ENCODE data around the gene SH3D19. TPM values are rescaled to one million over a fixed set of nuclear protein-coding genes. Genes with fewer than 3 reads are reported as not detected.

SH3D19 gene, protein sequence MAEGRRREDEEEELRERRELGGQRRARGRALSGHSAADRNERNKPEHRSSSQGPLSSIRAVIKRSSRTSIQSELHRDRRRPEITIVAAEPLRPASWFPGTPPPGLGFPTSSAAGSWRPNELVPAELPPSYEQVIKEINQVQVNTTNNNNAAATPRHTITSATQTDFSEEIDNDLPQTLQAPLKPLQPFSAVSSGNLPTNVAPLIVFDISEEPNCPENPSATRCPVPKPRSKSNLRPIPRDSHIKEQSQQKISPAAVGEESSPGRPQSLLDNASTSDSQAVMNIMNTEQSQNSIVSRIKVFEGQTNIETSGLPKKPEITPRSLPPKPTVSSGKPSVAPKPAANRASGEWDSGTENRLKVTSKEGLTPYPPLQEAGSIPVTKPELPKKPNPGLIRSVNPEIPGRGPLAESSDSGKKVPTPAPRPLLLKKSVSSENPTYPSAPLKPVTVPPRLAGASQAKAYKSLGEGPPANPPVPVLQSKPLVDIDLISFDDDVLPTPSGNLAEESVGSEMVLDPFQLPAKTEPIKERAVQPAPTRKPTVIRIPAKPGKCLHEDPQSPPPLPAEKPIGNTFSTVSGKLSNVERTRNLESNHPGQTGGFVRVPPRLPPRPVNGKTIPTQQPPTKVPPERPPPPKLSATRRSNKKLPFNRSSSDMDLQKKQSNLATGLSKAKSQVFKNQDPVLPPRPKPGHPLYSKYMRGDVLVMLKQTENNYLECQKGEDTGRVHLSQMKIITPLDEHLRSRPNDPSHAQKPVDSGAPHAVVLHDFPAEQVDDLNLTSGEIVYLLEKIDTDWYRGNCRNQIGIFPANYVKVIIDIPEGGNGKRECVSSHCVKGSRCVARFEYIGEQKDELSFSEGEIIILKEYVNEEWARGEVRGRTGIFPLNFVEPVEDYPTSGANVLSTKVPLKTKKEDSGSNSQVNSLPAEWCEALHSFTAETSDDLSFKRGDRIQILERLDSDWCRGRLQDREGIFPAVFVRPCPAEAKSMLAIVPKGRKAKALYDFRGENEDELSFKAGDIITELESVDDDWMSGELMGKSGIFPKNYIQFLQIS
- total RNA-seq (10 to 100 TPM; 40.6 to 62.1 TPM), polyA plus RNA-seq (ENCODE audit: insufficient read length in 2 of 2) (10 to 100 TPM; 40.3 to 41.3 TPM)
- long read RNA-seq, donor 1, full-length matches to known transcripts: 2 of 15 reads
- long read RNA-seq, donor 1, partial matches to known transcripts: 13 of 15 reads
- long read RNA-seq, donor 1, other reads (novel, unspliced or antisense): 0 of 15 reads
- long read RNA-seq, donor 2, partial matches to known transcripts: 16 of 16 reads
- long read RNA-seq, donor 2, other reads (novel, unspliced or antisense): 0 of 16 reads
- long read RNA-seq, donor 3, partial matches to known transcripts: 10 of 10 reads
- long read RNA-seq, donor 3, other reads (novel, unspliced or antisense): 0 of 10 reads
- long read RNA-seq, donor 4, full-length matches to known transcripts: 1 of 22,233 reads
- long read RNA-seq, donor 4, partial matches to known transcripts: 21,193 of 22,233 reads
- long read RNA-seq, donor 4, other reads (novel, unspliced or antisense): 1,039 of 22,233 reads

DNA sequence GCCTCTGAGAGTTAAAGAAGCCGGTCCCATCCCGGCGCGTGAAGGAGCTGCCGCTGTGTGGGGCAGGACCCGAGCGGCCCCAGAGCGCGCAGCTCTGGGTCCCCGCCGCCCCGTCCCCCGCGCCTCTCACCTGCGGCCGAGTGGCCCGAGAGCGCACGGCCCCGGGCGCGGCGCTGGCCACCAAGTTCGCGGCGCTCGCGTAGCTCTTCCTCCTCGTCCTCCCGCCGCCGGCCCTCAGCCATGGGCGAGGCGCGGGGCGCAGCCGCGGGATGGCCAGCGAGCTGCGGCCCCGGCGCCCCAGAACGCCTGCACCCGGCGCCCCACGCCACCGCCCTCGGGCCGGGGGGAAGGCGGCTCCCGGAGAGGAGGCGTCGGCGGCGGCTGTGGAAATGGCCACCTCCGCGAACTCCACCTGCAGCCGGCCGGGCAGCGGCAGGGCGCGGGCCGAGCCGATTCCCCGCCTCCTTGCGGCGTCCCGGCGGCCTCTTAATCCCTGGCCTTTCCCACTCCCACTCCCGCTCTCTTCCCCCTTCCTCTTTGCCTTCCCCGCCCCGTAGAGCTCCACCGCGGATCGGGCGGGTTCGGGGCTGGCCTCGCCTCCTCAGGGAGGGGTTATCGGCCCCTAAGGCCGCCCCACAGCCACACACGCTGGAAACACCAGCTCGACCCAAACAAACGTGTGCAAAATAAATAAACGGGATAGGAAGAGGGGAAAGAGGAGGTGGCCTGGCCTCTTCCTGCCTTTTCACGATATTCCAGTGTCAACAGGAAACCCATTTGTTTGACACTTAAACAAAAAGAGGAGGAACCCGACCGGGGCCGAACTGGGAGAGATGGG, at the start of gene SH3D19:
Gene SH3D19 (minus strand): TSS at position 495 of the 838 bp plus-strand sequence. CDS start 253 bp downstream, at position 242.
- under 1% methylated on average over 77 of the region's 88 CpGs for WGBS (ENCODE audit: insufficient coverage)
- H3K27ac ChIP-seq (ENCODE audit: low read depth, low read length): peak within 1 kb of the TSS; percentile 89

DNA sequence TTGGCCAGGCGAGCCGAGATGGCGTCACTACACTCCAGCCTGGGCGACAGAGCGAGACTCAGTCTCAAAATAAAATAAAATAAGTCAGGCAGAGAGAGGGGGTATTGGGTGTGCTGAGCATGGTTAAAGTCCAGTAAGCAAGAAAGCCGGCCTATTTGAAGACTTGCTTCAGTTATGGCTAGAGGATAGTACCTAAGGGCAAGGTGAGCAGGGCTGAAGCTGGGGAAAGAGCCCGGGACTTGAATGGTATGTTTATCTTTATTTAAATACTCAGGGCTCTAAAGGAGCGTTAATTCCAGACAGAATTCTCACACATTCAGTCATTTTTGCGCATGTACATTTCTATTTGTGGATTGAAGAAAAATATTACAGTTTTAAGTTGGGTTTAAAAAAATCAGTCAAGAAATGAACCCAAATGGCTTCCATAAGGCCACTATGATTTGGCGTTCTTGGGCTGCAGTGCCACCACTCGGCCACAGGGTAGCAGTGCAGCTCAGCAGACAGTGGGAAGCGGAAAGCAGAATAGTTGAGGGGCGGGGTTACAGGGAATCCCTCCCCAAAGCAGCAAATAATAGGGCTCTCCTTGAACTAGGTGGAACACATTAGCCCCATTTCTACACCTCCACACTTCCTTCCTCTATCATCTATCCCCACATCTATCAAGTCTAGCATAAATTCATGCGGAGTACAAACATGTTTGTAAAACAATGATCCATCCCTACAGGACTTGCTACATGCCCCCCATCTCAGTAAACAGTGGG, 37.2 kb upstream of the SH3D19 start:
- DNase-seq (ENCODE audit: low read depth in 4 of 6, low spot score in 6 of 6): peak; percentile 53 to 94 (median 62)
- H3K27ac ChIP-seq (ENCODE audit: low read depth, low read length): no peak overlapping the region
- H3K36me3 ChIP-seq (ENCODE audit: control insufficient read depth, insufficient read depth, low read length): no peaks in the 10 kb centered on the region
- H3K4me3 ChIP-seq (ENCODE audit: low read depth, low read length): no peak overlapping the region
- peaks cover 15% of the 10 kb centered on the region for H3K4me1 ChIP-seq (ENCODE audit: control insufficient read depth, insufficient read depth, low read length)
- WGBS (ENCODE audit: insufficient coverage): 43% methylated on average over 9 of the region's 14 CpGs
- no peaks in the 10 kb centered on the region for H3K9me3 ChIP-seq (ENCODE audit: control insufficient read depth, insufficient read depth, low read length)
- H3K27me3 ChIP-seq (ENCODE audit: control insufficient read depth, insufficient read depth, low read length): no peaks in the 10 kb centered on the region

More for the DNA sequence above, at the start of gene SH3D19:
- no peaks in the 10 kb centered on the region for H3K27me3 ChIP-seq (ENCODE audit: control insufficient read depth, insufficient read depth, low read length)
- no peaks in the 10 kb centered on the region for H3K9me3 ChIP-seq (ENCODE audit: control insufficient read depth, insufficient read depth, low read length)
- H3K36me3 ChIP-seq (ENCODE audit: control insufficient read depth, insufficient read depth, low read length): no peaks in the 10 kb centered on the region
- DNase-seq (ENCODE audit: low read depth in 4 of 6, low spot score in 6 of 6): peak in 4 of 6 donors; percentile 31 to 84 (median 63)
- peaks cover 6% of the 10 kb centered on the region for H3K4me1 ChIP-seq (ENCODE audit: control insufficient read depth, insufficient read depth, low read length)
- peak within 1 kb of the TSS; percentile 76 for H3K4me3 ChIP-seq (ENCODE audit: low read depth, low read length)

DNA sequence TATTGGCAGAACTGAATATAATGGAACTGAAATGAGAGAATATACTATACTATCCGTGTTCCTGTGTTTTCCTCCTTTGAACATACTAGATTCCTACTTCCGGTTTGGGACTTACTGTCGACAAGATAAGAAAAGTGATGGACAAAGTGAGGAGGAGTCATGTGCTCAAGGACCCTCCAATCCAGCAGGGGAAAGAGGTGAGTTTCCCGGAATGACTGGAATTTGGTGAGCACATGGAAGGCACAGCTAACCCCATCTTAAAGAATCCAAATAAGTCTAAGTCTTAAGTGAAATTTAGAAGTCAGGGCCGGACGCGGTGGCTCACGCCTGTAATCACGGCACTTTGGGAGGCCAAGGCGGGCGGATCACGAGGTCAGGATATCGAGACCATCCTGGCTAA, 36.6 kb upstream of the SH3D19 start:
- Histone ChIP-seq H3K27me3 (ENCODE audit: control insufficient read depth, insufficient read depth, low read length) (no peaks in the 10 kb centered on the region), H3K9me3 (ENCODE audit: control insufficient read depth, insufficient read depth, low read length) (no peaks in the 10 kb centered on the region), H3K4me3 (ENCODE audit: low read depth, low read length) (no peak overlapping the region), H3K36me3 (ENCODE audit: control insufficient read depth, insufficient read depth, low read length) (no peaks in the 10 kb centered on the region), H3K27ac (ENCODE audit: low read depth, low read length) (no peak overlapping the region), H3K4me1 (ENCODE audit: control insufficient read depth, insufficient read depth, low read length) (peaks cover 17% of the 10 kb centered on the region)
- no peak for DNase-seq (ENCODE audit: low read depth in 4 of 6, low spot score in 6 of 6)
- 94% methylated on average over 6 of the region's 13 CpGs for whole genome bisulfite sequencing (ENCODE audit: insufficient coverage)

- 88% methylated on average over 1 of the region's 2 CpGs for WGBS (ENCODE audit: insufficient coverage)
- Histone ChIP-seq H3K27me3 (ENCODE audit: control insufficient read depth, insufficient read depth, low read length) (no peaks in the 10 kb centered on the region), H3K36me3 (ENCODE audit: control insufficient read depth, insufficient read depth, low read length) (no peaks in the 10 kb centered on the region), H3K9me3 (ENCODE audit: control insufficient read depth, insufficient read depth, low read length) (no peaks in the 10 kb centered on the region), H3K4me3 (ENCODE audit: low read depth, low read length) (no peak overlapping the region), H3K27ac (ENCODE audit: low read depth, low read length) (peak overlapping the region; percentile 33), H3K4me1 (ENCODE audit: control insufficient read depth, insufficient read depth, low read length) (peaks cover 22% of the 10 kb centered on the region)
- DNase-seq (ENCODE audit: low read depth in 4 of 6, low spot score in 6 of 6): no peak
These were observed 35.7 kb upstream of the SH3D19 start for GRCh38 chr4:151361126-151361525.

DNA sequence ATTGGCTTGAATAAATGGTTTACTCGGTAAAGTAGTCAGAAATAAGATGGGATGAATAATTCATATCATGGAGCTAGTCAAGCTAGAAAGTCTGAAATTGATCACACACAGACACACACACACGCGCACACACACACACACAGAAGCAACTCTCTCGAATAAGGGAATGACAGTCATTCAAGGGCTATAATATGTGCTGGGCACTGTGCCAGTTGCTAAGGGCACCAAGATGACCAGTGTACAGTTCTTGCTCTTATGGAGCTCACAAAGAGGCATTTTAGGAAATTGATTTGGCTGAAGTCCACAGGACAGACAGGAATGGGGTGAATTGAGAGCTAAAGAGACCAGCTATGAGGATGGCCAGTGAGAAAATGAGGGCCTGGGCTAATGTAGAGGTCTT, 34.2 kb upstream of the SH3D19 start:
- Histone ChIP-seq H3K27ac (ENCODE audit: low read depth, low read length) (peak overlapping the region; percentile 79), H3K36me3 (ENCODE audit: control insufficient read depth, insufficient read depth, low read length) (no peaks in the 10 kb centered on the region), H3K9me3 (ENCODE audit: control insufficient read depth, insufficient read depth, low read length) (no peaks in the 10 kb centered on the region), H3K4me3 (ENCODE audit: low read depth, low read length) (no peak overlapping the region), H3K27me3 (ENCODE audit: control insufficient read depth, insufficient read depth, low read length) (no peaks in the 10 kb centered on the region), H3K4me1 (ENCODE audit: control insufficient read depth, insufficient read depth, low read length) (peaks cover 26% of the 10 kb centered on the region)
- WGBS (ENCODE audit: insufficient coverage): no CpG with 5 or more reads among the region's 4 CpGs
- peak in 5 of 6 donors; percentile 42 to 88 (median 54) for DNase-seq (ENCODE audit: low read depth in 4 of 6, low spot score in 6 of 6)

- peak; percentile 35 to 91 (median 57) for DNase-seq (ENCODE audit: low read depth in 4 of 6, low spot score in 6 of 6)
- Histone ChIP-seq H3K36me3 (ENCODE audit: control insufficient read depth, insufficient read depth, low read length) (no peaks in the 10 kb centered on the region), H3K9me3 (ENCODE audit: control insufficient read depth, insufficient read depth, low read length) (no peaks in the 10 kb centered on the region), H3K27me3 (ENCODE audit: control insufficient read depth, insufficient read depth, low read length) (no peaks in the 10 kb centered on the region), H3K4me3 (ENCODE audit: low read depth, low read length) (no peak overlapping the region), H3K27ac (ENCODE audit: low read depth, low read length) (peak overlapping the region; percentile 79), H3K4me1 (ENCODE audit: control insufficient read depth, insufficient read depth, low read length) (peaks cover 26% of the 10 kb centered on the region)
- WGBS (ENCODE audit: insufficient coverage): no CpG with 5 or more reads among the region's 3 CpGs
These were observed 32.9 kb upstream of the SH3D19 start for GRCh38 chr4:151358266-151358665.

- Histone ChIP-seq H3K27ac (ENCODE audit: low read depth, low read length) (peak overlapping the region; percentile 79), H3K27me3 (ENCODE audit: control insufficient read depth, insufficient read depth, low read length) (no peaks in the 10 kb centered on the region), H3K4me3 (ENCODE audit: low read depth, low read length) (no peak overlapping the region), H3K4me1 (ENCODE audit: control insufficient read depth, insufficient read depth, low read length) (peaks cover 19% of the 10 kb centered on the region), H3K36me3 (ENCODE audit: control insufficient read depth, insufficient read depth, low read length) (no peaks in the 10 kb centered on the region), H3K9me3 (ENCODE audit: control insufficient read depth, insufficient read depth, low read length) (no peaks in the 10 kb centered on the region)
- WGBS (ENCODE audit: insufficient coverage): no CpG with 5 or more reads among the region's 1 CpG
- no peak for DNase-seq (ENCODE audit: low read depth in 4 of 6, low spot score in 6 of 6)
These were observed 31.1 kb upstream of the SH3D19 start for GRCh38 chr4:151356510-151356909.

GRCh38 chr4:151355155-151355554, 29.8 kb upstream of the SH3D19 start:
- Histone ChIP-seq H3K4me1 (ENCODE audit: control insufficient read depth, insufficient read depth, low read length) (peaks cover 19% of the 10 kb centered on the region), H3K4me3 (ENCODE audit: low read depth, low read length) (no peak overlapping the region), H3K27ac (ENCODE audit: low read depth, low read length) (no peak overlapping the region), H3K9me3 (ENCODE audit: control insufficient read depth, insufficient read depth, low read length) (no peaks in the 10 kb centered on the region), H3K36me3 (ENCODE audit: control insufficient read depth, insufficient read depth, low read length) (no peaks in the 10 kb centered on the region), H3K27me3 (ENCODE audit: control insufficient read depth, insufficient read depth, low read length) (no peaks in the 10 kb centered on the region)
- 92% methylated on average over 3 of the region's 4 CpGs for WGBS (ENCODE audit: insufficient coverage)
- DNase-seq (ENCODE audit: low read depth in 4 of 6, low spot score in 6 of 6): no peak
